Lung microvascular endothelial cell (primary cell): ENCODE measurements around the gene CNPPD1. TPM values are rescaled to one million over a fixed set of nuclear protein-coding genes. Genes with fewer than 3 reads are reported as not detected.

ENCODE experiments used
- DNase-seq, 2 donors: peaks; one replicate each; pipeline versions ENCODE4 v3.0.0 to v3.0.0-alpha.2; 2010; ENCODE audit warnings: low read depth in 2 of 2
- total RNA-seq: library from RNA; depleted of rRNA; stranded (reverse); fragments of >200 nt; gene quantifications from 2 replicates; pipeline ENCODE4 v1.2.1, GENCODE V29; 2014

Gene CNPPD1
- total RNA-seq, 1 donor from 2014 or later, result 26.4 TPM

DNA sequence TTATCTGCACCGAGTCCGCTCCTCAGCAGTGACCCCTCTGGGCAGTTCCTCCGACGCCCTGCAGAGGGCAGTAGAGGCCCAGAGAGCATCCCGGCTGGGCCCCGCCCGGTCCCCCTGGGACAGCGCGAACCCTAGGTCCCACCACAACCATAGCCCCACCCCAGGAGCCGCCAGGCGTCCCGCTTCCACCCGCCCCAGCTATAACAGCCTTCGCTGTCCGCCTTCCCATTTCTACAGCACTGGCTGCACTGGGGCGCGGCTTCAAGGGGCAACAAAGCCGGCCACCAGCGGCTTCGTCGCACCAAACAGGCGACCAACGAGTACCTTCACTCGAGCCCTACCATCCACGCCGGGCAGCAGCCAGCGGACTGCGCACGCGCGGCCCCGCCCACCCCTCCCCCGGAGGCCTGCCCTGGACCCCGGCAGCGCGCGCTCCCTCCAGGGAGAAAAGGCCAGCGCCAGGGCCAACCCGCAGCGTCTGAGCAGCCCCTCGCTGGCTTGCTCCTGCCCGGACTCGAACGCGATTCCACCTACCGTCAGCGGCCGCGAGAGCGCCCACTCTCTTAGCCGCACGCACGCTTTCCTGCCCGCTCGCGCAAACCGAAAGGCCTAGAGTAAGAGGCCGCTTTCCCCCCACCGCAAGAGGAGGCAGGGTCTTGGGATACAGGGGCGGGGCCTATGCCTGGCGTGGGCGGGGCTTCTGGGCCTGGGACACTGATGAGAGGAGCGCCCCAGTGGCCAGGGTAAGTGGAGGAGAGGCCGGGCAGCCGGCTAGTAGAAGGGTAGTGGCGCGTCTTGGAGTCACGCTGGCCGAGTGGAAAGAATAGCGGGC, 16.3 kb downstream of the CNPPD1 start, which contains the start of gene NHEJ1:
TSS of gene NHEJ1 (minus strand) at position 630 of the 832 bp plus-strand sequence. CDS start 2,453 bp downstream, outside the sequence.
- DNase-seq, result peak; percentile 95 to 96

DNA sequence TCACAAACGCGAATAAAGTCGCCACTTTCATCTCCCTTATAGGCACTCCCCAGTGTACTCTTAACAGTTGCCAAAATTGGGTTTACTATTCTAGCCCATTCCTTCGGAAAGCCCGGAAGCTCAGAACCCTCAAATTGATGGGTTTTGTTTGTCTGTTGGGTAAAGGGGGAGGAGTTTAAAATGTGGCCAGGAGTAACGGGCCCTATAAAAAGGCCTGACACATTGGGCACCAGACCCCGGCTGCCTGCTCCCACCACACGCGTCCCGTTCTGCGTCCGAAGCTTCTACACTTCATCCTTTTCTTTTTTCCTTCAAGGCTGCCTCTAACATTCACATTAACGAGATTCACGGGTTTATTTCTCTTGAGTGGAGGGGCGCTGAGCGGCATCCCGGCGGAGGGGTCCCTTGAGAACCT, 16.9 kb downstream of the CNPPD1 start:
- DNase-seq, result no peak

- no peak for DNase-seq
Measured at GRCh38 chr2:219158586-219158985, 18.1 kb downstream of the CNPPD1 start.

- no peak for DNase-seq
Measured at GRCh38 chr2:219158025-219158424, 18.7 kb downstream of the CNPPD1 start.

- no peak for DNase-seq
Measured at GRCh38 chr2:219157396-219157795, 19.3 kb downstream of the CNPPD1 start.

DNA sequence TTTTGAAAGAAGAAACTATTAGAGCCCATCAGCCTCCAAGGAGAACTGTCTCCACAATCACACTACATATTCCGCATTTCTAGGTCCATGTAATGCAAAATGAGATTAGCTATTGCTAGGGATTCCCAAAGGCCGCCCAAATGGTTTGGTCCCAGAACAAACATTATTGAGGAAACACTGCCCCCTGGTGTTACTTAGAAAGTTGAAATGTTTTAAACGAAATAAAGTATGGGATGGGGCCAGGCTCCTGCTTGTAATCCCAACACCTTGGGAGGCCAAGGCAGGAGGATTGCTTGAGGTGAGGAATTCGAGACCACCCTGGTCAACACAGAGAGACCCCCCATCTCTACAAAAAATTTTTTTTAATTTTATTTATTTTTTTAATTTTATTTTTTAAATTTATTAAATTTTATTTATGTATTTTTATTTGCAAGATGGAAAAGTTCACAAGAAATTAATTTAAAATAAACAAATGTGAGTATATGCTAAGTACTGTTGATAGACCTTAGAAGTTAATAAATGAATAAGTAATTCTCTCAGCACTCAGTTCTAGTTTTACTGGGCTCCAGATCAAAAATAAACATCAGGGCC, 21.6 kb downstream of the CNPPD1 start:
- DNase-seq, result peak; percentile 70 to 83

DNA sequence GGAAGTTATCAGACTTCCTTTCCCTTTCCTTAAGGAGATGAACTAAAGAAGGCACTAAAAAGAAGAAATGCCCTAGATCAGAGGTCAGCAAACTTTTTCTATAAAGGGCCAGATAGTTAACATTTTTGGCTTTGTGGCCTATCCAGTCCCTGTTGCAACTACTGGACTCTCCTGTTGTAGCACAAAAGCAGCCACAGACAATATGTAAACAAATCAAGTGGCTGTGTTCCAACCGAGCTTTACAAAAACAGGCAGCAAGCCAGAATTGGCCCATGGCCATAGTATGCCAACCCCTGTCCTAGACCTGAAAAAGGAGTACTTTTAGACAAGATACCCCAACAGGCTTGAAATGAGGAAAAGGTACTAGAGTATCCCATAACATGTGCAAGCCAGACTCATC, 27.1 kb downstream of the CNPPD1 start:
- peak; percentile 9 to 67 for DNase-seq

GRCh38 chr2:219142329-219142728, 34.4 kb downstream of the CNPPD1 start:
- DNase-seq, result no peak

- no peak for DNase-seq
Measured at GRCh38 chr2:219140722-219141121, 36.0 kb downstream of the CNPPD1 start.

- DNase-seq, result no peak
Measured at GRCh38 chr2:219133976-219134375, 42.7 kb downstream of the CNPPD1 start.

GRCh38 chr2:219131744-219132143, 45.0 kb downstream of the CNPPD1 start:
- no peak for DNase-seq

DNA sequence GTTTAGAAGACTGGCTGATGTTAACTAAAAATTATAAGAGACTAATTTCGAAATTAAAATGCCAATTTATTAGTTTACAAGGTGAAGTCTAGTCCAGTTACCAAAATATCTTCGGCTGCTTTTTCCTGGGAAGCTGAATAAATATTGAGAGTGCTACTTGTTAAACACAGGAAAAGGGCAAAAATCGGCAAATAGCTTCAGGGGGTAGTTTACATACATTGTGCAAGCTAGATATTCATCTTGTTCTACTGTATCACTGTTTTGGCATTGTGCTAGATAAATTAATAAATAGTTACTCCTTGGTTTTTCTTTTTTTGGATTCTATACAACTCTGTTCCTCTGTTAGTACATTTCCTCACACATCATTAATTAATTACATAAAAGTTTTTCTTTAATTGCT, 45.4 kb downstream of the CNPPD1 start:
- DNase-seq, result no peak

DNA sequence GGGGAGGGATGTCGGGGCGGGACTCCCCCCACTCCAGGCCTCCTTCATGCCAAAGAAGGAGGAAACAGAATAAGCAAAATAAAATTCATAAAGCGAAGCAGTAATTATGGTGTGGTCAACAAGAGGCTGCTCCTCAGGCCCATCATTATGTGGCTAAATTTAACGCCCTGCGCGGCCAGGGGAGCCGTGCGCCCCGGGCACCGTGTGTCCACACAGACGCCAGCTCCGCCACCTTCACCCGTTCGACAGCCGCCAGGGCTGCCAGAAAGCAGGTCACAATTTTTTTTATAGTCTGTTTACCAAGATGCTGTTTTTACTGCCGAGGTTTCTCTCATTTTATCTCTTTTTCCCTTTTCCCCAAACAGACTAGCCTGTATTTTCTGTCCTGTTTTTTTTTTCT, 47.1 kb downstream of the CNPPD1 start:
- DNase-seq, result no peak

DNA sequence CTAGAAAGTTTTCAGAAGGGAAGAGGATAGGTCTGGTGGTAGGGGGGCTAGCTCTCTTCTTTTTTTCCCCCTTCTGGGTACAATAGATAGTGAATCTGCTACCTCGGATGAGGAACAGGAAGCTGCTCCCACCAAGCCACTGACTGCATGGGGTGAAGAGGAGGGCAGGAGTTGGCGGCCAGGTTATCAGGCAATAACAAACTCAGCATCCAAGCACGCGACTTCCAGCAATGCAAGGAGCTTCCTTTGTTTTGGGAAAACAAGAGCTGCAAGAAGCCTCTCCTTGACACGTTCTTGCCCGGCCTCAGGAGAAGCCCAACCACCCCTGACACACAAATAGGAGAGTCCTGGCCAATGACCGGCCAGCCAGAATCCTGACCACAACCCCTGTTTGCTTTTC, 48.3 kb downstream of the CNPPD1 start:
- DNase-seq, result peak in 1 of 2 donors; percentile 14

GRCh38 chr2:219127037-219127635, 49.6 kb downstream of the CNPPD1 start:
- no peak for DNase-seq

DNA sequence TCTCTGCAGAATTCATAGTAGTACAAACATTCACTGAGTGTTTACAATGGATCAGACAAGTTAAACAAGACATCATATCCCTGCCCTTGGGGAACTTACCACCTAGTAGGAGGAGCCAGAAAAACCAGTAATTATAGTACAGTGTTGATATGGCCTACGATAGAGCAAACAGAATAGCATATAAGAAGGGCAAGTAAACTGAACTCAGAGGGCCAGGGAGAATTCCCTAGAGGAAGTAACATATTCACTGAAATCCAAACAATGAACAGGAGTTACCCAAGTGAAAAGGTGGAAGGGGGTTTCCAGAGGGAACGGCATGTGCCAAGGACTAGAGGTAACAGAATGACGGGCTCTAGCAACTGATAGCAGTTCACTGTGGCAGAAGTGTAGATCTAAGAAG, 50.2 kb downstream of the CNPPD1 start:
- peak; percentile 7 to 12 for DNase-seq

DNA sequence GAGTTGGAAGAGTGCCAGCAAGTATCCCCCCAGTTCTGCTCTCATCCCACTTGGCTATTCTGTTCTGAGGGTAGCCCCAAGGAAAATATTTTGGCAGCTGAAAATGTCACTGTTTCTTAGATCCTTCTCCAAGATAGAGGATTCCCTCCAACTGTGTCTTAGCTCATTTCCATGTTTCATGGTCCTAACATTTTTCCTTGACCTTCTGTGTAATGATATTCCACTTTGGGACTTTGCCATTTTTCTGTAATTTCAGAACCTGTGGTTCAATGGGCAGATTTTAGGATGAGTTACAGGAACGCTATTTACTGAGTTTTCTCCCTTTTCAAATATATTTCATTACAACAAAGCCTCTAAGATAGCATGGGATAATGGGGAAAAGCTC, 50.8 kb downstream of the CNPPD1 start:
- DNase-seq, result no peak

DNA sequence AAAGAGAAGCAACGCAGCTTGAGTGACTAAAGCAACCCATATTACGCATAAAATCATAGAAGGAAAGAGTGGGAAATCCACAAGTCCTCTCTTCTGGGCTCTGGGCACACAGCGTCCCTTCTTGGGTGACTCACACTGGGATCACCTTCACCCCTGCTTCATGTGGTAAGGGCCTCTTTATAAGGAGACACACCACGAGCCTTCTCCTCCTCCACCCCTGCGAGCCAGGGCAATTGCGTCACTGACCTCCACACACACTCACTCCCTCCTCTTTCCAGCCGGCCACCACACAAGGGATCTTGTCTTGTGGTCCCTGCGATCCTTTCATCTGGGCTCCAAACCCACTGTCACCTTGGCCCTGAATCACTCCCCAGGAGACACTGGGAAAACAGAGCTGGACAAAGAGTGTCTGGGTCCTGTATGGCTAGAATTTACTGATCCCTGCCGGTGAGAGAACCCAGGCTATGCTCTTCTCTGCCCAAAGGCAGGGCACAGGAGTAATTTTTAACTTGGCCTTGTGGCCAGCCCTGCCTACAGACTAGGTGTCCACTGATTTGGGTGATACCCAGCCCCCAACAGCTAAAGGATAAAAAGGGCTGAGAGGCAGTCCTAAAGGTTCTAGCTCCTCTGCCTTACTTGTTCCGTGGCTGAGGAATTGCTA, 51.4 kb downstream of the CNPPD1 start:
- peak in 1 of 2 donors; percentile 53 for DNase-seq

DNA sequence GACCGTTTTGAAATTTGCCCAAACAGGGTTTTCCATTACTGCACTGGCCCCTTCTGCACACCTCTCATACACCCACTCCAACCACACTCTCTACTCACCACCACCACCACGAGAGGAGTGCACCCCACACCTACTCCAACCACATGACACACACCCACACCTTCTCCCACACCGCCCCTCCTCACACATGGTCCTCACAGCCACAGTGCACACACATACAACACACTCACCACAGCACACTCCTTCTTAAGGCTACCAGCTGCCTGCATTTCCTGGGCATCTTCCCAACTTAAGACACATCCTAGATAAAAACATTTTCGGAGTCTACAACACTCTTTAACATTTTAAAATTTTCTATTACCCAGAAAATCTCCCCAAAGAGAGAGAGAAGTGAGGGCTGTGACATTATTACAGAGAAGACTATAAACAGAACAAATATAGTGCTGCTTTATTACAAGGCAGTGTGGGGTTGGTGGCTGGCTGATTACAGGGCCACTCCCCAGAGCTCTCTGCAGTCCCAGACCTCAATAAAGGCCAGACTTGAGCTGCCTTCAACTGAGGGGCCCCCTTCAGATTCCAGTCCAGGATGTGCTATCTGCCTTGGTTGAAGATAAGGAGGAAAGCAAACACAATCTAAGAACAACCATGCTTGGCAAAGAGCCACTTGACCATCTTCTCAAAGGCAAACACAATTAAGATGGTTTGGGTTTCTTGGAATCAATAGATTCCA, 52.2 kb downstream of the CNPPD1 start:
- no peak for DNase-seq

GRCh38 chr2:219123356-219124135, 53.2 kb downstream of the CNPPD1 start:
- no peak for DNase-seq
